BJ (cell line): ENCODE measurements around the gene DMRTA1. TPM values are rescaled to one million over a fixed set of nuclear protein-coding genes. Genes with fewer than 3 reads are reported as not detected.
"Not testable (repeated sequence)": the region's sequence is repeated elsewhere in the genome, so short reads cannot be mapped to it uniquely, and the experiment has no call there.

ENCODE experiments used
- CTCF ChIA-PET: fragments of 350-600 bp; formaldehyde crosslinking; extraction: SDS; loops from one replicate; lab custom pipeline; 2021; ENCODE audit warnings: antibody characterized with exemption, inconsistent platforms; lab: Yijun Ruan, JAX
- POLR2A ChIA-PET: fragments of 300-600 bp; sonication (Branson Sonifier 250); formaldehyde crosslinking; extraction: SDS; loops from one replicate; lab custom pipeline; 2021; ENCODE audit warnings: antibody characterized with exemption; lab: Charles Lee
- DNase-seq: peaks from one replicate; pipeline ENCODE4 v3.0.0-alpha.2; 2011; ENCODE audit warnings: low read depth
- H3K27me3 ChIP-seq: 2 replicates; pipeline ENCODE4 v1.6.0; 2011; ENCODE audit warnings: low read length; ENCODE audit not compliant: control insufficient read depth, insufficient read depth
- H3K36me3 ChIP-seq: 2 replicates; pipeline ENCODE4 v1.5.1; 2011; ENCODE audit warnings: low read length; ENCODE audit not compliant: control insufficient read depth, insufficient read depth
- H3K4me3 ChIP-seq: 2 replicates; pipeline ENCODE4 v1.5.1; 2011; ENCODE audit warnings: low read depth, mild to moderate bottlenecking, control low read depth, low read length
- CTCF ChIP-seq: IDR thresholded peaks from 2 replicates; pipeline ENCODE4 v1.5.1; 2011; ENCODE audit warnings: low read depth, mild to moderate bottlenecking, control low read depth, inconsistent platforms, low read length, moderate library complexity; ENCODE audit not compliant: insufficient read depth
- polyA plus RNA-seq: library from polyadenylated mRNA; depleted of rRNA; stranded (reverse); fragments of >200 nt; gene quantifications from 2 replicates; pipeline ENCODE4 v1.2.3, GENCODE V29; 2011

The DMRTA1 gene
- polyA plus RNA-seq, 1 experiment: not detected

GRCh38 chr9:22463205-22463604, 16.6 kb downstream of the DMRTA1 start:
- ChIA-PET CTCF (interaction anchor here (0.9 to 1.7 kb wide), 2 partner anchors 9 to 11 kb away, joined by 3 to 6 read pairs; no protein-coding TSS in a partner anchor), POLR2A (no interaction called here)
- H3K36me3 ChIP-seq: no peaks in the 10 kb centered on the region
- DNase-seq: no peak
- H3K4me3 ChIP-seq: no peak overlapping the region
- TF ChIP-seq CTCF: no peak
- no peaks in the 10 kb centered on the region for H3K27me3 ChIP-seq

DNA sequence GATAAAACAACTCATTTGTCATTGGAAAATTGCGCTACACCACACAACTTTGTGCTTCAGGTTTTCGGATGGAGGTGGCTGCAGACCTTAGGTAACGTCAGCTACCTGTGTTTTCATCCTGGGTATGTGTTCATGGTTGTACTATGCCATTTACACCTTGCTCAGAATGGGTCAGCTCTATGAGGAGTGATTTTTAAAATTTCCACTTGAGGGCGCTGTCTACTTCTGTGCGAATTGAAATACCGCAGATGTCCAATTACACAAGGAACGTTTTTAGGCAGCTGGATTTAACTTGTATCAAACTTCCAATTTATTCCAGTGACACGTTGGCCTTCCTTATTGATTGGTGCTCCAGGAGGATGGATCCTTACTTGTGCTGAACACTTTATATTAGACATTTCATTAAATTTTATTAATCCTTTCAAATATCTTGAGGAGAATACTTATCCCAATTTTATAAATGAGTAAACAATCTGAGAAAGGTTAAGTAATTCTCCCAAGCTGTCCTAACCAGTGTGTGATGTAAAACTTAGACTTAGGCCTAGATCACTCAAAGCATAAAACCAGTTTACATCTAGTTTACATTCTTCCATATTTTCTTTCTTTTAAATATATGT, 23.4 kb downstream of the DMRTA1 start:
- DNase-seq: no peak
- no peaks in the 10 kb centered on the region for H3K27me3 ChIP-seq
- CTCF ChIA-PET: interaction anchor here (0.7 to 1.2 kb wide), 7 partner anchors 8 to 1774 kb away, joined by 3 to 4 read pairs (median 3); no protein-coding TSS in a partner anchor
- no peaks in the 10 kb centered on the region for H3K36me3 ChIP-seq
- no peak overlapping the region for H3K4me3 ChIP-seq
- TF ChIP-seq CTCF: peak; percentile 69
- POLR2A ChIA-PET: no interaction called here

DNA sequence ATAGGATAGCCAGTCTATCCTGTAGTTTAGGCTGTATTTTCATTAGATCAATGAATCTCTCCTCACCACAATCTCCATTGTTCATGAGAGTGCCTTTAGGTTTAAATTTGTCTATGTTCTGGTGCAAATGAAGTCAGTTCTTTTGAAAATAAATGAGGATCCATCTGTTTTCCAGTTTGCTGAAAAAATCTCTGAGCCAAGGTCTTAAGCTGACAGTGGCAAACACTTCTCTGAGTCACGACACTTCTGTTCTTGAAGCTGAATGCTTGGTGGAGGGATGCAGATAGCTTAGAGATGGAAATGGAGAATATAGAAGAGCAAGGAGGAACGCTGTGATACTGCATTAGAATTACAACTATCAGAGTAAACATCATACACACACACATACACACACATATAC, 34.9 kb downstream of the DMRTA1 start:
- ChIA-PET POLR2A (no interaction called here), CTCF (no interaction called here)
- TF ChIP-seq CTCF: no peak

DNA sequence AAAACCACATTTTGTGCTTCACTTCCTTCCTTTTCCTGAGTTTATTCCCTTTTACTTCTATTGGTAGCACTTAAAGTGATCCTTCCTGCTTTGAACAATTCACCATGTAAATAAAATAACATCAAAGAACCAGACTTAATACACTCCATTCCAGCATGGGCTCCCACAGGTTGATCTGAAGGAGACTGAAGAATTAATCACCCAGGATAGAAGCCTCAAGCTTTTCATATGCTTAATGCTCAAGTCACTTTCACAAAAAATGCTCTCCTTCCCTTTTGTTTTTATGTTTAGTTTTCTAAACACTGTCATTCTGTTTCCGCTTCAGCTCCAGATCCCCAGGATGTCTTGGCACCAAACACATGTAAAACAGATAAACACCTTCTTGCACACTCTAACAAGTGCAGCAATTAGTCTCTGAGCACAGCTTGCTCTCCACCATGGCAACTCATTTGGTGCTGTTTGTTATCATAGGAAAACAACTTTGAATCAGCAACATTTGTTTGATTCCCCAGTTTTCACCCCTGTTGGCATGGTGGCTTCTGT, 37.0 kb downstream of the DMRTA1 start:
- no peak for TF ChIP-seq CTCF
- H3K27me3 ChIP-seq: no peaks in the 10 kb centered on the region
- ChIA-PET CTCF (no interaction called here), POLR2A (no interaction called here)
- no peaks in the 10 kb centered on the region for H3K36me3 ChIP-seq
- no peak for DNase-seq
- no peak overlapping the region for H3K4me3 ChIP-seq

More for the DNA sequence above, 34.9 kb downstream of the DMRTA1 start:
- H3K4me3 ChIP-seq: no peak overlapping the region
- no peaks in the 10 kb centered on the region for H3K27me3 ChIP-seq
- DNase-seq: no peak
- no peaks in the 10 kb centered on the region for H3K36me3 ChIP-seq

- H3K4me3 ChIP-seq, DNase-seq, POLR2A ChIA-PET, H3K27me3 ChIP-seq, CTCF ChIA-PET, H3K36me3 ChIP-seq: not testable (repeated sequence)
These were observed 49.6 kb downstream of the DMRTA1 start for GRCh38 chr9:22496197-22496596.
